PC-3 (cell line): ENCODE data around the gene BIN2.

Source experiments
- EZH2 ChIP-seq: fragments of 300-600 bp; sonication (generic); IDR thresholded peaks from one replicate; pipeline ENCODE4 v1.6.1; 2017; ENCODE audit warnings: antibody characterized with exemption, mild to moderate bottlenecking, low read length; ENCODE audit not compliant: unreplicated experiment
- EZH2phosphoT487 ChIP-seq: fragments of 300-600 bp; sonication (generic); IDR thresholded peaks from 2 replicates; pipeline ENCODE4 v1.6.1; 2018; ENCODE audit warnings: mild to moderate bottlenecking, antibody characterized with exemption, low read length, borderline replicate concordance
- TF ChIP-seq, protein P1 (sequence below): fragments of 300-600 bp; sonication (generic); conservative IDR thresholded peaks from 2 replicates; pipeline ENCODE4 v1.5.1; 2017; ENCODE audit warnings: antibody characterized with exemption, low read depth, mild to moderate bottlenecking, low read length

DNA sequence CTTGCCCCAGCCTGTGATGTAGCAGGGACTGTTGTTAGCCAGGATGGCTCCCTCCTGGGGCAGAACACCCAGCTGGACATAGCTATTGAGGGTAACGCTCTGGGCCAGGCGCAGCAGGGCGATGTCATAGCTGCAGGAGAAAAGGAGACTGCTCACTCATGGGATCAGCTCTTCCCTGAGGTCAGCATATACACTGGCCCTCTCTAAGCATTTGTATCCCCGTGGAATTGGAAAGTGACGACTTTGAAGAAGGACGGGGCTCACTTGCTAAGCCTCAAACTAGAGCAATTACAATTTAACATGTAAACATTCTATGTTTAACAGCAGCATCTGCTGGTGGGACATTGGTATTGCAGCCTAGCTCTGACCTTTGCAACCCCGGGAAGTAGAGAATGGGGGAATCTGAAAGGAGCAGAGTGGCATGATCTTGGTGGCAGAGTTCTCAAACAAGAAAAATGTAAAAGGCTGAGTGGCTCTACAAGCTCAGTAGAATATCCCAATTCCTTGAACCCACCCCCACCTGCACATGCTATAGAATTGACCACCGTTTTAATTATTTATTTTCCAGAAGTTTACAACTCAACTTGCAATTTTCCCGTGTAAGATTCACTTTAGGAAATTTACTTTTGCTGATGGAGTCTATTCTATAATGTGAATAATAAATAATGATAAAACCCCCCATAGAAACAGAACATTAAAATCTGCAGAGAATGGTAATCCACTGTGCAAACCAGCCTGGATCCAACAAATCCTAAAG is 17.5 kb upstream of the BIN2 start:
- TF ChIP-seq, protein P1, sequence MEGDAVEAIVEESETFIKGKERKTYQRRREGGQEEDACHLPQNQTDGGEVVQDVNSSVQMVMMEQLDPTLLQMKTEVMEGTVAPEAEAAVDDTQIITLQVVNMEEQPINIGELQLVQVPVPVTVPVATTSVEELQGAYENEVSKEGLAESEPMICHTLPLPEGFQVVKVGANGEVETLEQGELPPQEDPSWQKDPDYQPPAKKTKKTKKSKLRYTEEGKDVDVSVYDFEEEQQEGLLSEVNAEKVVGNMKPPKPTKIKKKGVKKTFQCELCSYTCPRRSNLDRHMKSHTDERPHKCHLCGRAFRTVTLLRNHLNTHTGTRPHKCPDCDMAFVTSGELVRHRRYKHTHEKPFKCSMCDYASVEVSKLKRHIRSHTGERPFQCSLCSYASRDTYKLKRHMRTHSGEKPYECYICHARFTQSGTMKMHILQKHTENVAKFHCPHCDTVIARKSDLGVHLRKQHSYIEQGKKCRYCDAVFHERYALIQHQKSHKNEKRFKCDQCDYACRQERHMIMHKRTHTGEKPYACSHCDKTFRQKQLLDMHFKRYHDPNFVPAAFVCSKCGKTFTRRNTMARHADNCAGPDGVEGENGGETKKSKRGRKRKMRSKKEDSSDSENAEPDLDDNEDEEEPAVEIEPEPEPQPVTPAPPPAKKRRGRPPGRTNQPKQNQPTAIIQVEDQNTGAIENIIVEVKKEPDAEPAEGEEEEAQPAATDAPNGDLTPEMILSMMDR = peak; percentile 98
- TF ChIP-seq EZH2phosphoT487 (no peak), EZH2 (no peak)
